GM23248 (cell line): ENCODE results near the gene MED12L. TPM values are rescaled to one million over a fixed set of nuclear protein-coding genes. Genes with fewer than 3 reads are reported as not detected.
A peak's percentile ranks its signal among the peaks of the same experiment; 100 is the strongest.

ENCODE experiments used
- DNase-seq: peaks from one replicate; pipeline ENCODE4 v3.0.0-alpha.2; 2015
- H2AFZ ChIP-seq: fragments of 200-600 bp; sonication (generic); 2 replicates; pipeline ENCODE4 v1.6.1; 2016; ENCODE audit warnings: antibody characterized with exemption
- H3F3A ChIP-seq: fragments of 200-600 bp; sonication (generic); 2 replicates; pipeline ENCODE4 v1.6.1; 2016; ENCODE audit warnings: mild to moderate bottlenecking, antibody characterized with exemption, mixed run types; ENCODE audit not compliant: insufficient read depth
- H3K27ac ChIP-seq: fragments of 200-600 bp; sonication (generic); 2 replicates; pipeline ENCODE4 v1.5.1; 2016; ENCODE audit warnings: mild to moderate bottlenecking
- H3K27me3 ChIP-seq: fragments of 200-600 bp; sonication (generic); replicated peaks from 2 replicates; pipeline ENCODE4 v1.6.1; 2016; ENCODE audit warnings: mild to moderate bottlenecking; ENCODE audit not compliant: insufficient read depth
- H3K36me3 ChIP-seq: fragments of 200-600 bp; sonication (generic); 2 replicates; pipeline ENCODE4 v1.6.1; 2016; ENCODE audit warnings: low read depth, mild to moderate bottlenecking
- H3K4me1 ChIP-seq: fragments of 200-600 bp; sonication (generic); 2 replicates; pipeline ENCODE4 v1.6.1; 2016; ENCODE audit warnings: mild to moderate bottlenecking; ENCODE audit not compliant: insufficient read depth
- H3K4me2 ChIP-seq: fragments of 200-600 bp; sonication (generic); one replicate; pipeline ENCODE4 v1.6.1; 2016; ENCODE audit warnings: mild to moderate bottlenecking; ENCODE audit not compliant: unreplicated experiment
- H3K4me3 ChIP-seq: fragments of 200-600 bp; sonication (generic); 2 replicates; pipeline ENCODE4 v1.5.1; 2016; ENCODE audit warnings: mild to moderate bottlenecking
- H3K79me2 ChIP-seq: fragments of 200-600 bp; sonication (generic); 2 replicates; pipeline ENCODE4 v1.6.1; 2016; ENCODE audit warnings: mild to moderate bottlenecking; ENCODE audit not compliant: insufficient read depth
- H3K9ac ChIP-seq: fragments of 200-600 bp; sonication (generic); 2 replicates; pipeline ENCODE4 v1.6.1; 2016; ENCODE audit warnings: mild to moderate bottlenecking
- H3K9me2 ChIP-seq: fragments of 200-600 bp; sonication (generic); 2 replicates; pipeline ENCODE4 v1.6.1; 2016; ENCODE audit warnings: mixed run types, mild to moderate bottlenecking, moderate library complexity; ENCODE audit not compliant: insufficient read depth
- H3K9me3 ChIP-seq: fragments of 200-600 bp; sonication (generic); one replicate; pipeline ENCODE4 v1.6.1; 2017; ENCODE audit warnings: low read depth
- H4K20me1 ChIP-seq: fragments of 200-600 bp; sonication (generic); 2 replicates; pipeline ENCODE4 v1.6.0; 2016; ENCODE audit not compliant: insufficient read depth
- EZH2 ChIP-seq: fragments of 200-600 bp; sonication (generic); IDR thresholded peaks from 2 replicates; pipeline ENCODE4 v1.6.1; 2018; ENCODE audit warnings: antibody characterized with exemption, mild to moderate bottlenecking; ENCODE audit not compliant: insufficient read depth, poor library complexity, severe bottlenecking
- EZH2phosphoT487 ChIP-seq: fragments of 200-600 bp; sonication (generic); IDR thresholded peaks from 2 replicates; pipeline ENCODE4 v1.6.1; 2018; ENCODE audit warnings: antibody characterized with exemption, moderate library complexity, mild to moderate bottlenecking, low read depth; ENCODE audit not compliant: insufficient read depth
- WGBS, 2 experiments: methylation state at CpG; one replicate each; pipeline ENCODE4 v1.1.6; 2015 to 2017; ENCODE audit warnings: low lambda C conversion rate in 2 of 2, low coverage in 1 of 2; ENCODE audit errors: missing lambda C conversion rate in 2 of 2; 5-methylcytosine and 5-hydroxymethylcytosine counted together
- in situ Hi-C: fragments of 300-500 bp; cut with MboI; formaldehyde crosslinking; loops from 2 replicates; pipeline ENCODE4 v1.15.0; 2020
- polyA plus RNA-seq: library from polyadenylated mRNA; unstranded; fragments of >200 nt; fragmentation: Nextera tagmentation; extraction: Ambion mirVana; gene quantifications from 2 replicates; pipeline ENCODE4 v1.2.1, GENCODE V29; 2016
- total RNA-seq: library from RNA; depleted of rRNA; stranded (reverse); fragments of >200 nt; shearing (Covaris generic); gene quantifications from 2 replicates; pipeline ENCODE4 v1.2.3, GENCODE V29; 2014

The MED12L gene
- total and polyA plus RNA-seq, 2 experiments from 2014 or later: 0.13 to 0.32 TPM

- TF ChIP-seq EZH2phosphoT487: no peak
- TF ChIP-seq EZH2: no peak
- DNase-seq: no peak
- Histone ChIP-seq H4K20me1 (no peaks in the 10 kb centered on the region), H3K79me2 (no peaks in the 10 kb centered on the region), H3K9me3 (no peaks in the 10 kb centered on the region), H3K4me3 (no peak overlapping the region), H2AFZ (no peak overlapping the region), H3K27me3 (no peaks in the 10 kb centered on the region), H3K4me2 (no peak overlapping the region), H3K36me3 (no peaks in the 10 kb centered on the region), H3K4me1 (peaks cover 11% of the 10 kb centered on the region), H3K27ac (no peak overlapping the region), H3F3A (no peaks in the 10 kb centered on the region), H3K9ac (no peak overlapping the region), H3K9me2 (no peaks in the 10 kb centered on the region)
- in situ Hi-C loops: no loop called here
- WGBS, 2 experiments: 70 to 71% methylated on average over 2 of the region's 2 CpGs
These were observed 115.1 kb downstream of the MED12L start for GRCh38 chr3:151200586-151200985.

- Histone ChIP-seq H3F3A (no peaks in the 10 kb centered on the region), H3K9me2 (no peaks in the 10 kb centered on the region), H3K79me2 (no peaks in the 10 kb centered on the region), H3K4me3 (no peak overlapping the region), H3K4me1 (peaks cover 11% of the 10 kb centered on the region), H3K9me3 (no peaks in the 10 kb centered on the region), H2AFZ (no peak overlapping the region), H3K27me3 (no peaks in the 10 kb centered on the region), H3K36me3 (no peaks in the 10 kb centered on the region), H3K4me2 (no peak overlapping the region), H3K27ac (no peak overlapping the region), H3K9ac (no peak overlapping the region), H4K20me1 (no peaks in the 10 kb centered on the region)
- no peak for DNase-seq
- no peak for TF ChIP-seq EZH2phosphoT487
- no peak for TF ChIP-seq EZH2
- 96 to 97% methylated on average over 7 of the region's 7 CpGs for WGBS, 2 experiments
- in situ Hi-C loops: no loop called here
These were observed 115.7 kb downstream of the MED12L start for GRCh38 chr3:151201051-151201730.

DNA sequence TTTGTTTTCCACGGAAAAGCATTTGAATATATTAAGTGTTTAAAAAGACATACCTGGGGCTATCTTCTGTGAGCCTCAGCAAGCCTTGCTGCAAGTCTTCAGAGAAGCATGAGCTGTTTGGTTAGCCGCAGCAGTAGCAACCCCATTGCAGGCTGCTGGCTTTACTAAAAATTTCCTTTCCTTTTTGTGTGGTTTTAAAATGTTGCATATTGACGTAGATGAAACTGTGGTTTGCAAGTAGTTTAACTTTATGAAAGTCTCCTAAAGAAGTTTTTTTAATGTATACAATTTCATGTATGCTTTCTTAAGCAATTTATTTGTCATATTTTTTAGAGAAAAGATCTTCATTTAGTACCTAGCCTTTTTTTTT is 117.6 kb downstream of the MED12L start, which contains the start of gene GPR171:
Gene GPR171 (minus strand): TSS at position 166 of the 370 bp plus-strand sequence. CDS start 3,830 bp downstream, outside the sequence.
- in situ Hi-C loops: no loop called here
- 93 to 97% methylated on average over 3 of the region's 3 CpGs for WGBS, 2 experiments
- no peak for TF ChIP-seq EZH2phosphoT487
- TF ChIP-seq EZH2: no peak

GRCh38 chr3:151204530-151205402 is 119.3 kb downstream of the MED12L start:
- Histone ChIP-seq H3K36me3 (no peaks in the 10 kb centered on the region), H3K27ac (no peak overlapping the region), H3F3A (no peaks in the 10 kb centered on the region), H3K4me3 (no peak overlapping the region), H3K4me1 (peaks cover 9% of the 10 kb centered on the region; the same call in 1 of the 2 replicates), H2AFZ (peak overlapping the region; percentile 2; the same call in 1 of the 2 replicates), H3K9me2 (no peaks in the 10 kb centered on the region), H3K9ac (no peak overlapping the region), H3K27me3 (no peaks in the 10 kb centered on the region), H4K20me1 (no peaks in the 10 kb centered on the region), H3K4me2 (no peak overlapping the region), H3K79me2 (no peaks in the 10 kb centered on the region), H3K9me3 (no peaks in the 10 kb centered on the region)
- 72 to 73% methylated on average over 3 of the region's 3 CpGs for WGBS, 2 experiments
- in situ Hi-C loops: no loop called here
- no peak for TF ChIP-seq EZH2phosphoT487
- TF ChIP-seq EZH2: no peak
- DNase-seq: no peak

More for the DNA sequence above, 117.6 kb downstream of the MED12L start, which contains the start of gene GPR171:
- Histone ChIP-seq H3K4me1 (peaks cover 14% of the 10 kb centered on the region), H3K9me2 (no peaks in the 10 kb centered on the region), H3K4me3 (no peak within 1 kb of the TSS), H3F3A (no peaks in the 10 kb centered on the region), H4K20me1 (no peaks in the 10 kb centered on the region), H3K27ac (no peak within 1 kb of the TSS), H3K79me2 (no peaks in the 10 kb centered on the region), H2AFZ (no peak within 1 kb of the TSS), H3K9me3 (no peaks in the 10 kb centered on the region), H3K4me2 (no peak within 1 kb of the TSS), H3K9ac (no peak within 1 kb of the TSS), H3K36me3 (no peaks in the 10 kb centered on the region), H3K27me3 (no peaks in the 10 kb centered on the region)
- no peak for DNase-seq
